WTC11 (cell line): ENCODE data around the gene PRSS48. TPM values are rescaled to one million over a fixed set of nuclear protein-coding genes. Genes with fewer than 3 reads are reported as not detected.
A peak's percentile ranks its signal among the peaks of the same experiment; 100 is the strongest.
"Not testable (repeated sequence)": the region's sequence is repeated elsewhere in the genome, so short reads cannot be mapped to it uniquely, and the experiment has no call there.

ENCODE experiments used
- ATAC-seq: fragments of 200-7000 bp; cut with Tn5 transposase; 2 replicates; pipeline ENCODE4 v1.10.0; 2021; ENCODE audit warnings: mild to moderate bottlenecking, moderate library complexity
- CTCF ChIA-PET: fragments of 300-600 bp; sonication (Branson Sonifier 250); formaldehyde crosslinking; loops from one replicate; lab custom pipeline; 2021; ENCODE audit warnings: antibody characterized with exemption; lab: Charles Lee
- POLR2A ChIA-PET: fragments of 350-600 bp; sonication (Branson Sonifier 250); formaldehyde crosslinking; loops from one replicate; lab custom pipeline; 2021; ENCODE audit warnings: antibody characterized with exemption; lab: Charles Lee
- DNase-seq: peaks from one replicate; pipeline ENCODE4 v3.0.0; 2021; ENCODE audit warnings: low spot score
- H3K27ac Mint-ChIP-seq: 2 replicates; pipeline ENCODE4 v1.8.0; 2021; ENCODE audit warnings: mixed read lengths
- H3K27me3 Mint-ChIP-seq: 2 replicates; pipeline ENCODE4 v1.8.0; 2021; ENCODE audit warnings: low read depth, mild to moderate bottlenecking, moderate library complexity, mixed read lengths
- H3K36me3 Mint-ChIP-seq: 2 replicates; pipeline ENCODE4 v1.8.0; 2021; ENCODE audit warnings: mixed read lengths
- H3K4me1 Mint-ChIP-seq: 2 replicates; pipeline ENCODE4 v1.8.0; 2022; ENCODE audit warnings: mixed read lengths
- H3K4me3 Mint-ChIP-seq: 2 replicates; pipeline ENCODE4 v1.8.0; 2021; ENCODE audit warnings: mild to moderate bottlenecking, moderate library complexity, mixed read lengths
- H3K9me3 Mint-ChIP-seq: 2 replicates; pipeline ENCODE4 v1.8.0; 2021; ENCODE audit warnings: mixed read lengths
- AFF4 ChIP-seq: sonication (generic); formaldehyde crosslinking; IDR thresholded peaks from 2 replicates; pipeline ENCODE4 v1.8.1; 2023; ENCODE audit warnings: mild to moderate bottlenecking, missing genetic modification reagents, borderline replicate concordance
- CBFB ChIP-seq: sonication (generic); formaldehyde crosslinking; IDR thresholded peaks from 2 replicates; pipeline ENCODE4 v1.8.1; 2022; ENCODE audit warnings: mild to moderate bottlenecking, low read depth, missing genetic modification reagents
- FOXJ3 ChIP-seq: sonication (generic); formaldehyde crosslinking; IDR thresholded peaks from 2 replicates; pipeline ENCODE4 v1.9.0; 2021; ENCODE audit warnings: missing genetic modification reagents, mild to moderate bottlenecking, borderline replicate concordance
- GABPB1 ChIP-seq: sonication (generic); formaldehyde crosslinking; IDR thresholded peaks from 2 replicates; pipeline ENCODE4 v1.8.1; 2023; ENCODE audit warnings: mild to moderate bottlenecking, missing genetic modification reagents
- GRHL2 ChIP-seq: fragments of 250-450 bp; sonication (Bioruptor Pico); IDR thresholded peaks from 2 replicates; pipeline ENCODE4 v1.8.0; 2022; ENCODE audit warnings: mild to moderate bottlenecking, moderate library complexity; ENCODE audit not compliant: insufficient replicate concordance, severe bottlenecking
- JAZF1 ChIP-seq: fragments of 250-450 bp; sonication (Bioruptor Pico); IDR thresholded peaks from 2 replicates; pipeline ENCODE4 v1.9.0; 2021; ENCODE audit warnings: moderate library complexity, mild to moderate bottlenecking, inconsistent platforms
- NR1H2 ChIP-seq: sonication (generic); formaldehyde crosslinking; IDR thresholded peaks from 2 replicates; pipeline ENCODE4 v1.9.0; 2021; ENCODE audit warnings: mild to moderate bottlenecking, moderate library complexity, missing genetic modification reagents
- OVOL2 ChIP-seq: fragments of 250-450 bp; sonication (Bioruptor Pico); IDR thresholded peaks from 2 replicates; pipeline ENCODE4 v1.9.0; 2021; ENCODE audit warnings: mild to moderate bottlenecking, borderline replicate concordance
- ZNF263 ChIP-seq: sonication (generic); formaldehyde crosslinking; IDR thresholded peaks from 2 replicates; pipeline ENCODE4 v1.8.1; 2022; ENCODE audit warnings: low read depth, mild to moderate bottlenecking, moderate library complexity, missing genetic modification reagents
- ZNF317 ChIP-seq: sonication (generic); formaldehyde crosslinking; IDR thresholded peaks from 2 replicates; pipeline ENCODE4 v1.8.1; 2023; ENCODE audit warnings: low read depth, mild to moderate bottlenecking, moderate library complexity, missing genetic modification reagents, borderline replicate concordance
- ZNF416 ChIP-seq: fragments of 250-450 bp; sonication (Bioruptor Pico); IDR thresholded peaks from 2 replicates; pipeline ENCODE4 v1.9.0; 2021; ENCODE audit warnings: mild to moderate bottlenecking, inconsistent platforms
- ZNF512 ChIP-seq: sonication (generic); formaldehyde crosslinking; IDR thresholded peaks from 2 replicates; pipeline ENCODE4 v1.8.1; 2022; ENCODE audit warnings: missing genetic modification reagents, borderline replicate concordance
- total RNA-seq: library from RNA; stranded (reverse); gene quantifications from 3 replicates; pipeline ENCODE4 v1.2.3, GENCODE V29; 2021
- TF ChIP-seq, protein P1 (sequence below): sonication (generic); formaldehyde crosslinking; IDR thresholded peaks from 2 replicates; pipeline ENCODE4 v1.8.0; 2022; ENCODE audit warnings: mild to moderate bottlenecking, missing genetic modification reagents
- TF ChIP-seq, protein P2 (sequence below): fragments of 250-450 bp; sonication (Bioruptor Pico); IDR thresholded peaks from 2 replicates; pipeline ENCODE4 v1.8.0; 2021; ENCODE audit warnings: mild to moderate bottlenecking
- TF ChIP-seq, protein P3 (sequence below): sonication (generic); formaldehyde crosslinking; IDR thresholded peaks from 2 replicates; pipeline ENCODE4 v1.8.1; 2023; ENCODE audit warnings: mild to moderate bottlenecking, moderate library complexity, missing genetic modification reagents
- TF ChIP-seq, protein P4 (sequence below): fragments of 250-450 bp; sonication (Bioruptor Pico); IDR thresholded peaks from 2 replicates; pipeline ENCODE4 v1.9.0; 2021; ENCODE audit warnings: mild to moderate bottlenecking

The PRSS48 gene
- total RNA-seq, 1 experiment from 2014 or later: not detected

DNA sequence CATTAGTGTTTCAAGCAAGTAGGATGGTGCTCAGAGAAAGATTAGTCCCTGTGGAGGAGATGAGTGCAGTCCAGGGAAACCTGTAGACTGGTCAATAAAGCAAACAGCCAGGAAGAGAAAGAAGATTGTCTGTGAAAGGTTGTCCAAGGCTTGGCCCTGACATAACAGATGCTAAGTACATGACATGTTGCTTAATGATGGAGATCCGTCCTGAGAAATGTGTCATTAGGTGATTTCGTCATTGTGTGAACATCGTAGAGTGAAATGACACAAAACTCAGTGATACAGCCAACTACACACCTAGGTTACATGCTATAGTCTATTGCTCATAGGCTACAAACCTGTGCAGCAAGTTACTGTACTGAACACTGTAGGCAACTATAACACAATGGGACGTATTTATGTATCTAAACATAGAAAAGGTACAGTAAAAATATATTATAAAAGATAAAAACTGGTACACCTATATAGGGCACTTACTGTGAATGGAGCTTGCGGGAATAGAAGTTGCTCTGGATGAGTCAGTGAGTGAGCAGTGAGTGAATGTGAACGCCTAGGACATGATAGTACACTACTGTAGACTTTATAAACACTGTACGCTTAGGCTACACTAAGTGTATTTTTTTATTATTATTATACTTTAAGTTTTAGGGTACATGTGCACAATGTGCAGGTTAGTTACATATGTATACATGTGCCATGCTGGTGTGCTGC lies 9.0 kb upstream of the PRSS48 start:
- Mint-ChIP-seq H3K27ac (no peak overlapping the region), H3K4me3 (no peak overlapping the region), H3K9me3 (peaks cover 5% of the 10 kb centered on the region; the same call in 1 of the 2 replicates), H3K4me1 (peaks cover 6% of the 10 kb centered on the region), H3K36me3 (peaks cover 12% of the 10 kb centered on the region), H3K27me3 (no peaks in the 10 kb centered on the region)
- POLR2A ChIA-PET: no interaction called here
- TF ChIP-seq, protein P1, sequence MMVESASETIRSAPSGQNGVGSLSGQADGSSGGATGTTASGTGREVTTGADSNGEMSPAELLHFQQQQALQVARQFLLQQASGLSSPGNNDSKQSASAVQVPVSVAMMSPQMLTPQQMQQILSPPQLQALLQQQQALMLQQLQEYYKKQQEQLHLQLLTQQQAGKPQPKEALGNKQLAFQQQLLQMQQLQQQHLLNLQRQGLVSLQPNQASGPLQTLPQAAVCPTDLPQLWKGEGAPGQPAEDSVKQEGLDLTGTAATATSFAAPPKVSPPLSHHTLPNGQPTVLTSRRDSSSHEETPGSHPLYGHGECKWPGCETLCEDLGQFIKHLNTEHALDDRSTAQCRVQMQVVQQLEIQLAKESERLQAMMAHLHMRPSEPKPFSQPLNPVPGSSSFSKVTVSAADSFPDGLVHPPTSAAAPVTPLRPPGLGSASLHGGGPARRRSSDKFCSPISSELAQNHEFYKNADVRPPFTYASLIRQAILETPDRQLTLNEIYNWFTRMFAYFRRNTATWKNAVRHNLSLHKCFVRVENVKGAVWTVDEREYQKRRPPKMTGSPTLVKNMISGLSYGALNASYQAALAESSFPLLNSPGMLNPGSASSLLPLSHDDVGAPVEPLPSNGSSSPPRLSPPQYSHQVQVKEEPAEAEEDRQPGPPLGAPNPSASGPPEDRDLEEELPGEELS: no peak
- TF ChIP-seq GABPB1 (peak; percentile 72; the same call in 1 of the 2 replicates), GRHL2 (CRISPR knock-in tag) (no peak), CBFB (CRISPR knock-in tag) (no peak)
- CTCF ChIA-PET: interaction anchor here (2.6 kb wide), 1 partner anchor 8 kb away, joined by 19 read pairs; the partner anchor contains the start of gene PRSS48
- DNase-seq (no peak), ATAC-seq (no peak)

GRCh38 chr4:151268905-151269304 lies 8.1 kb upstream of the PRSS48 start:
- ATAC-seq, H3K4me3 Mint-ChIP-seq, CTCF ChIA-PET, POLR2A ChIA-PET, DNase-seq, H3K27ac Mint-ChIP-seq, H3K27me3 Mint-ChIP-seq, H3K4me1 Mint-ChIP-seq, H3K9me3 Mint-ChIP-seq: not testable (repeated sequence)
- H3K36me3 Mint-ChIP-seq: peaks cover 12% of the 10 kb centered on the region

- Mint-ChIP-seq H3K27ac (peak overlapping the region; percentile 96), H3K4me3 (peak overlapping the region; percentile 51), H3K27me3 (no peaks in the 10 kb centered on the region), H3K36me3 (no peaks in the 10 kb centered on the region; the same call in 1 of the 2 replicates), H3K4me1 (peaks cover 45% of the 10 kb centered on the region), H3K9me3 (no peaks in the 10 kb centered on the region)
- DNase-seq (no peak), ATAC-seq (peak; percentile 95)
- POLR2A ChIA-PET: interaction anchor here (1.7 kb wide), 1 partner anchor 40 kb away, joined by 6 read pairs; the partner anchor contains the start of gene SH3D19
- CTCF ChIA-PET: interaction anchor here (1.3 to 3.4 kb wide), 5 partner anchors 9 to 167 kb away, joined by 4 to 24 read pairs (median 8); partner anchors contain the start of gene PRSS48
- TF ChIP-seq JAZF1 (CRISPR knock-in tag) (no peak), FOXJ3 (CRISPR knock-in tag) (no peak), ZNF512 (CRISPR knock-in tag) (no peak), AFF4 (CRISPR knock-in tag) (no peak), ZNF317 (no peak), OVOL2 (CRISPR knock-in tag) (no peak), ZNF263 (CRISPR knock-in tag) (no peak), ZNF416 (CRISPR knock-in tag) (no peak), NR1H2 (no peak)
- TF ChIP-seq, protein P2, sequence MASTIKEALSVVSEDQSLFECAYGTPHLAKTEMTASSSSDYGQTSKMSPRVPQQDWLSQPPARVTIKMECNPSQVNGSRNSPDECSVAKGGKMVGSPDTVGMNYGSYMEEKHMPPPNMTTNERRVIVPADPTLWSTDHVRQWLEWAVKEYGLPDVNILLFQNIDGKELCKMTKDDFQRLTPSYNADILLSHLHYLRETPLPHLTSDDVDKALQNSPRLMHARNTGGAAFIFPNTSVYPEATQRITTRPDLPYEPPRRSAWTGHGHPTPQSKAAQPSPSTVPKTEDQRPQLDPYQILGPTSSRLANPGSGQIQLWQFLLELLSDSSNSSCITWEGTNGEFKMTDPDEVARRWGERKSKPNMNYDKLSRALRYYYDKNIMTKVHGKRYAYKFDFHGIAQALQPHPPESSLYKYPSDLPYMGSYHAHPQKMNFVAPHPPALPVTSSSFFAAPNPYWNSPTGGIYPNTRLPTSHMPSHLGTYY (CRISPR knock-in tag): no peak
- TF ChIP-seq, protein P3, sequence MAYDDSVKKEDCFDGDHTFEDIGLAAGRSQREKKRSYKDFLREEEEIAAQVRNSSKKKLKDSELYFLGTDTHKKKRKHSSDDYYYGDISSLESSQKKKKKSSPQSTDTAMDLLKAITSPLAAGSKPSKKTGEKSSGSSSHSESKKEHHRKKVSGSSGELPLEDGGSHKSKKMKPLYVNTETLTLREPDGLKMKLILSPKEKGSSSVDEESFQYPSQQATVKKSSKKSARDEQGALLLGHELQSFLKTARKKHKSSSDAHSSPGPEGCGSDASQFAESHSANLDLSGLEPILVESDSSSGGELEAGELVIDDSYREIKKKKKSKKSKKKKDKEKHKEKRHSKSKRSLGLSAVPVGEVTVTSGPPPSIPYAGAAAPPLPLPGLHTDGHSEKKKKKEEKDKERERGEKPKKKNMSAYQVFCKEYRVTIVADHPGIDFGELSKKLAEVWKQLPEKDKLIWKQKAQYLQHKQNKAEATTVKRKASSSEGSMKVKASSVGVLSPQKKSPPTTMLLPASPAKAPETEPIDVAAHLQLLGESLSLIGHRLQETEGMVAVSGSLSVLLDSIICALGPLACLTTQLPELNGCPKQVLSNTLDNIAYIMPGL (CRISPR knock-in tag): no peak
- TF ChIP-seq, protein P4, sequence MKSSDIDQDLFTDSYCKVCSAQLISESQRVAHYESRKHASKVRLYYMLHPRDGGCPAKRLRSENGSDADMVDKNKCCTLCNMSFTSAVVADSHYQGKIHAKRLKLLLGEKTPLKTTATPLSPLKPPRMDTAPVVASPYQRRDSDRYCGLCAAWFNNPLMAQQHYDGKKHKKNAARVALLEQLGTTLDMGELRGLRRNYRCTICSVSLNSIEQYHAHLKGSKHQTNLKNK (CRISPR knock-in tag): no peak
Observed at GRCh38 chr4:151284534-151285245, 7.7 kb downstream of the PRSS48 start.
